ACC112 (cell line): ENCODE data around the gene LDLRAD1.

Experiments used
- H2AFZ ChIP-seq: fragments of 200-600 bp; sonication (generic); one replicate; pipeline ENCODE4 v1.6.0; 2017; ENCODE audit warnings: antibody characterized with exemption, low read length; ENCODE audit not compliant: unreplicated experiment
- H3K27ac ChIP-seq: fragments of 200-600 bp; sonication (generic); 2 replicates; pipeline ENCODE4 v1.5.1; 2014; ENCODE audit warnings: low read depth, mild to moderate bottlenecking, antibody characterized with exemption, low read length, moderate library complexity
- H3K27me3 ChIP-seq: fragments of 200-600 bp; sonication (generic); 2 replicates; pipeline ENCODE4 v1.6.1; 2014; ENCODE audit warnings: mild to moderate bottlenecking, antibody characterized with exemption, low read length, moderate library complexity, mixed read lengths; ENCODE audit not compliant: insufficient read depth
- H3K36me3 ChIP-seq: fragments of 200-600 bp; sonication (generic); 2 replicates; pipeline ENCODE4 v1.6.1; 2016; ENCODE audit warnings: mild to moderate bottlenecking, antibody characterized with exemption, low read length, moderate library complexity, mixed read lengths; ENCODE audit not compliant: insufficient read depth
- H3K4me1 ChIP-seq: fragments of 200-600 bp; sonication (generic); one replicate; pipeline ENCODE4 v1.6.1; 2016; ENCODE audit warnings: low read length, mixed read lengths; ENCODE audit not compliant: insufficient read depth, unreplicated experiment, control insufficient read depth
- H3K4me3 ChIP-seq: fragments of 200-600 bp; sonication (generic); 2 replicates; pipeline ENCODE4 v1.5.1; 2014; ENCODE audit warnings: mild to moderate bottlenecking, low read depth, low read length
- H3K79me2 ChIP-seq: fragments of 200-600 bp; sonication (generic); one replicate; pipeline ENCODE4 v1.6.0; 2016; ENCODE audit warnings: low read length; ENCODE audit not compliant: control insufficient read depth, unreplicated experiment, insufficient read depth

Gene LDLRAD1

DNA sequence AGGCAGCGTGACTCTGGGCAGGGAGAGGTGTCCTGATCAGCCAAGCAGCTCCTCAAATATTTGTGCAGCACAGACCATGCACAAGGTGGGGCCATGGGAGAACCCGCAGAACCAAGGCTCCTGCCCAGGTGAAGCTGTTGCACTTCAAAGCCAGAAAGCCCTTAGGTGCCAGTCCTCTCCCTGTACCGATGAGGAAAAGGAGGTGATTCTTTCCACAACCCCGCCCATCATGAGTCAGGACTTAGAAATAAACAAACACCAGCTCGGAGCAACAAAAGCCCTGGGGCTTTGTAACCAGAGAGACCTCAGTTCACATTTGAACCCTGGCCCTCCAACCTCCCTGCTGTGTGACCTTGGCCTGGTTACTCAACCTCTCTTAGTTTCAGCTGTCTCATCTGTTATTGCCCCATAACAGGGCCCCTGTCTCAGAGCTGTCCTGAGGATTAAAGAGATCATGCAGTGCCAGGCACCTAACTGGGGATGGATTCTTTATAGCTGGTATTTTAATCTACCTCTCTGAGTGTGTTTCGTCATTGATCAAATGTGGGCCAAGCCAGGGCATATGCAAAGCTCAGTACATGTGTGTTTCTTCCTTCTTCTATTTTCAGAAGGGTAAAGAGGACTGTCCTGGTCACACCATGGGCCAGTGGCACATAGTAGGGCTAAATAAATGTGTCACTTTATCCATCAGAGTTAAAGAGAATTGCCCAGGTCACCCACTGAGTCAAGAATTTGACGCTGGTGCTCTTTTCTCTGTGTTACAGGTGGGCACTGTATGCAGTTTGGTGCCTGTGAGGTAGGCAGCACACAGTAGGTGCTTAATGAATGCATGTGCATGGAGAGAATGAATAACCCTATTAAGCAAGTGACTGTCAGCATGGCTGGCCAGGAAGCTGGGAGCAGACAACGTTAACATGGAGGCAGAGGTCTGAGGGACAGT, 1.4 kb downstream of the LDLRAD1 start:
- Histone ChIP-seq H3K27ac (no peak overlapping the region), H2AFZ (no peak overlapping the region), H3K36me3 (no peaks in the 10 kb centered on the region), H3K79me2 (no peaks in the 10 kb centered on the region), H3K4me1 (peaks cover 5% of the 10 kb centered on the region), H3K4me3 (no peak overlapping the region), H3K27me3 (peaks cover 22% of the 10 kb centered on the region)

GRCh38 chr1:54014009-54014629, 3.9 kb downstream of the LDLRAD1 start:
- Histone ChIP-seq H3K79me2 (no peaks in the 10 kb centered on the region), H3K27me3 (peaks cover 43% of the 10 kb centered on the region)

DNA sequence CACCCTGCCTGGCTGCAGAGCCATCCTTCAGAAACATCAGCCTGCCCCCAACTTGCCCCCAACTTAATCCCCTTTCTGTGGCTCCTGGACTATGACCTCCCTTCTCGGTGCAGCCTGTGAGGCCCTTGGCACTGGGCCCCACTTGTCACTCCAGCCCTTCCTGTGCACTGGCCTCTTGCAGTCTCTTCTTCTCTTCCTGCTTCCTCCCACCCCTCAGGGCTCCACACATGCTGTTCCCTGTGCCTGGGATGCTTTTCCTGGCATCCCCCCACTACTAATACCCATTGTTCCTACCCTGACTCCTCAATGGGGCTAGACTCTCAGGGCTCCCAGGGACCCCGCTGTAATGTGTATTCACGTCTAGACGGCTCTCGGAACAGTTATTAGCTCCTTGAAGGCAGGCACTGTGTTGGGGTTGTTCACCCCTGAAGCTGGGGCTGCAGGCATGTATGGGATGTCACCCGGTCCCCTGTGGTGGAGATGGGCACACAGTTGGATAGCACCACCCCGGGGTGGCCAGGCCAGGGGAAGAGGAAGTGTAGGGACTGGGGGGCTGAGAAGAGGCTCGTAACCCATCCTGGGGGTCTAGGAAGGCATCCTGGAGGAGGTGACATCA, 4.5 kb downstream of the LDLRAD1 start:
- Histone ChIP-seq H3K27me3 (peaks cover 49% of the 10 kb centered on the region), H3K79me2 (no peaks in the 10 kb centered on the region), H3K27ac (no peak overlapping the region), H3K36me3 (no peaks in the 10 kb centered on the region), H3K4me3 (no peak overlapping the region), H3K4me1 (peaks cover 5% of the 10 kb centered on the region), H2AFZ (no peak overlapping the region)

More at GRCh38 chr1:54014009-54014629, 3.9 kb downstream of the LDLRAD1 start:
- H3K4me3 ChIP-seq = no peak overlapping the region
- H3K36me3 ChIP-seq = no peaks in the 10 kb centered on the region
- H3K4me1 ChIP-seq = peaks cover 5% of the 10 kb centered on the region
- H3K27ac ChIP-seq = no peak overlapping the region
- H2AFZ ChIP-seq = no peak overlapping the region

DNA sequence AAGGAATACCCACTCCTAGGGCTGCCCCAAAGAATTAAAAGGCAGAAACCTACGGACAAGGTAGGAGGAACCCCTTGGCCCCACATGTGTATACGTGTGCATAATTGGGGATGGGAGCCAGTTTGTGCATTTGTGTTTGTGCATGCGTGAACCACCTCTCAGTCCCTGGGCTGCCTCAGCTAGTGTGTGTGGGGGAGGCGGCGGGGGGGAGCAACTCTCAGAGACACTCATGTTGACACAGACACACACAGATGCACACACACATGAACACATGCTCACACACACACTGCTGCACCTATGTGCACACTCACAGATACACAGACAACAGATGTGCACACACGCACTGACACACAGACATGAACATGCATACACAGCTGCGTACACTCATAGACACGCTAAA, 5.1 kb downstream of the LDLRAD1 start:
- H2AFZ ChIP-seq = no peak overlapping the region
- H3K4me1 ChIP-seq = peaks cover 5% of the 10 kb centered on the region
- no peaks in the 10 kb centered on the region for H3K36me3 ChIP-seq
- no peaks in the 10 kb centered on the region for H3K79me2 ChIP-seq
- no peak overlapping the region for H3K27ac ChIP-seq
- peaks cover 52% of the 10 kb centered on the region for H3K27me3 ChIP-seq
- no peak overlapping the region for H3K4me3 ChIP-seq

DNA sequence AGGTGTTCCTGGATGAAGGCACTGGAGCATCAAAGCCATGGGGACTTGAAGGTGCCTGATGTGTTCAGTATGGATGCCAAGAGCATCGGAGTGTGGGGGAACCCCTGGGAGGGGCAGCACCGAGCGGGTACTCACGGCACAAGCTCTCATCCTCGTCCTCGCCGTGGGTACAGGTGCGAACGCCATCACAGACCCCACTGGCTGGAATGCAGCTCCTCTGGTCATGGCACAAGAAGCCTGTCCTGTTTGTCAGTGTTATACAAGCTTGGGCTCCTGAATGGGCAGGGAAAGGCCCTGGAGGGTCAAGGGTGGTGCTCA, 6.0 kb downstream of the LDLRAD1 start:
- no peak overlapping the region for H3K4me3 ChIP-seq
- H3K79me2 ChIP-seq = no peaks in the 10 kb centered on the region
- H3K36me3 ChIP-seq = no peaks in the 10 kb centered on the region
- H3K4me1 ChIP-seq = peaks cover 5% of the 10 kb centered on the region
- H2AFZ ChIP-seq = no peak overlapping the region
- H3K27me3 ChIP-seq = peaks cover 55% of the 10 kb centered on the region
- no peak overlapping the region for H3K27ac ChIP-seq

- Histone ChIP-seq H2AFZ (no peak overlapping the region), H3K36me3 (no peaks in the 10 kb centered on the region), H3K79me2 (no peaks in the 10 kb centered on the region), H3K27me3 (peaks cover 57% of the 10 kb centered on the region), H3K4me3 (no peak overlapping the region), H3K27ac (no peak overlapping the region), H3K4me1 (peaks cover under 1% of the 10 kb centered on the region)
These were observed 6.5 kb downstream of the LDLRAD1 start for GRCh38 chr1:54011316-54012007.

DNA sequence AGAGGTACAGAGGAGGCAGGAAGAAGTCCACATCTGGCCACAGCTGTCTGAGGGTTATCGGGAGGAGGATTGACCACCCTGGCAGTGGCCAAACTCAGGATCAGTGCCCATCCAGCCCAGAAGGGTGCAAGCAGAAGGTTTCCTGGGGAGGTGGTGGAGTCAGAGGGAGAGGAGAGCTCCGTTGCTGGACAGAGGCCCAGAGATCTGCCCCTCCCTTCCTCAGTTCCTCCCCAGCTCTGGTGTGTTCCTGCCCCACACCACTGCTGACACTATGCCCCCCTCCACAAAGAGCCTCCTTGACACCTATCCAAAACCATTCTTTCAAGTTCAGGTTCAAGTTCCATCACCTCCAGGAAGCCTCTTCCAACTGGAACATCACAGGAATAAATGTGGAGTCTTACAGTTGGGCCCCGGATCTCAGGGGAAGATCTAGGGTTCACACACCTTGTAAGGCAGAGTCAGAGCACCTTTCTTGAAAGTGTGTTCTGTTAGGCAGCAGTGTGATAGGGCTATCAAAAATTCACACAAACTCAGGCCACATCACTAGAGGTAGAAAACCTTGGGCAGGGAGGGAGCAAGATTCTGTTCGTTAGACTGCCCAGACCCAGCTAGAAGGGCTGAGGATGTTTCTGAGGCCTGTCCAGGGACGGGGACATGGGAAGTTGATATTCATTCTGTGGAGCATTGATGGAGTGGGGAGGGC, 7.4 kb downstream of the LDLRAD1 start:
- Histone ChIP-seq H3K4me3 (no peak overlapping the region), H3K36me3 (no peaks in the 10 kb centered on the region), H3K27me3 (peaks cover 60% of the 10 kb centered on the region), H2AFZ (no peak overlapping the region), H3K4me1 (no peaks in the 10 kb centered on the region), H3K79me2 (no peaks in the 10 kb centered on the region), H3K27ac (no peak overlapping the region)

GRCh38 chr1:54009406-54009805, 8.6 kb downstream of the LDLRAD1 start:
- H3K36me3 ChIP-seq = no peaks in the 10 kb centered on the region
- H3K27me3 ChIP-seq = peaks cover 60% of the 10 kb centered on the region
- no peak overlapping the region for H3K4me3 ChIP-seq
- H2AFZ ChIP-seq = no peak overlapping the region
- H3K79me2 ChIP-seq = no peaks in the 10 kb centered on the region
- H3K27ac ChIP-seq = no peak overlapping the region
- H3K4me1 ChIP-seq = no peaks in the 10 kb centered on the region

- Histone ChIP-seq H2AFZ (no peak overlapping the region), H3K27me3 (peaks cover 58% of the 10 kb centered on the region), H3K36me3 (no peaks in the 10 kb centered on the region), H3K27ac (no peak overlapping the region), H3K79me2 (no peaks in the 10 kb centered on the region), H3K4me3 (no peak overlapping the region), H3K4me1 (no peaks in the 10 kb centered on the region)
These were observed 9.1 kb downstream of the LDLRAD1 start for GRCh38 chr1:54008876-54009275.

GRCh38 chr1:54007613-54008012, 10.4 kb downstream of the LDLRAD1 start:
- Histone ChIP-seq H2AFZ (no peak overlapping the region), H3K4me3 (no peak overlapping the region), H3K4me1 (no peaks in the 10 kb centered on the region), H3K27ac (no peak overlapping the region), H3K27me3 (peaks cover 48% of the 10 kb centered on the region), H3K36me3 (no peaks in the 10 kb centered on the region), H3K79me2 (no peaks in the 10 kb centered on the region)
